Keratinocyte (primary cell): Measurements from ENCODE around the gene SMC1B. TPM values are rescaled to one million over a fixed set of nuclear protein-coding genes. Genes with fewer than 3 reads are reported as not detected.

Source experiments
- DNase-seq: peaks from one replicate; pipeline ENCODE4 v3.0.0-alpha.2; 2011; ENCODE audit warnings: low read depth, missing footprints, low spot score
- FAIRE-seq: peaks from 2 replicates; lab custom pipeline; 2011; peaks lifted over from hg19 to GRCh38; lab: Jason Lieb, UNC
- H2AFZ ChIP-seq: 2 replicates; pipeline ENCODE4 v1.6.0; 2012; ENCODE audit warnings: low read length, control low read depth, inconsistent platforms; ENCODE audit not compliant: control insufficient read depth
- H3K27ac ChIP-seq: 2 replicates; pipeline ENCODE4 v1.5.1; 2011; ENCODE audit warnings: low read length; ENCODE audit not compliant: control insufficient read depth, insufficient read depth
- H3K27me3 ChIP-seq: 3 replicates; pipeline ENCODE4 v1.6.0; 2011; ENCODE audit warnings: low read length; ENCODE audit not compliant: control insufficient read depth, insufficient read depth; ENCODE audit errors: extremely low read depth
- H3K36me3 ChIP-seq, 2 experiments: 2 replicates in 1 of 2; 3 replicates in 1 of 2; pipeline ENCODE4 v1.5.1; 2011; ENCODE audit warnings: low read length in 2 of 2, mild to moderate bottlenecking in 1 of 2; ENCODE audit not compliant: control insufficient read depth in 2 of 2, insufficient read depth in 2 of 2; ENCODE audit errors: extremely low read depth in 1 of 2
- H3K4me1 ChIP-seq: 3 replicates; pipeline ENCODE4 v1.5.1; 2011; ENCODE audit warnings: low read length; ENCODE audit not compliant: control insufficient read depth, insufficient read depth; ENCODE audit errors: extremely low read depth
- H3K4me2 ChIP-seq: 3 replicates; pipeline ENCODE4 v1.6.0; 2011; ENCODE audit warnings: low read depth, low read length; ENCODE audit not compliant: control insufficient read depth, insufficient read depth; ENCODE audit errors: extremely low read depth
- H3K4me3 ChIP-seq, 3 experiments: fragments of 200-600 bp in 1 of 3; sonication (generic) in 1 of 3; 2 replicates in 2 of 3; 3 replicates in 1 of 3; pipeline ENCODE4 v1.5.1; 2011 to 2016; ENCODE audit warnings: low read length in 3 of 3, mild to moderate bottlenecking in 3 of 3, control low read depth in 2 of 3, inconsistent platforms in 1 of 3, low read depth in 1 of 3, mixed read lengths in 1 of 3, mixed run types in 1 of 3, moderate library complexity in 1 of 3; ENCODE audit not compliant: control insufficient read depth in 2 of 3, insufficient read depth in 2 of 3; ENCODE audit errors: extremely low read depth in 1 of 3
- H3K79me2 ChIP-seq: 2 replicates; pipeline ENCODE4 v1.6.0; 2012; ENCODE audit warnings: low read length; ENCODE audit not compliant: control insufficient read depth, insufficient read depth
- H3K9ac ChIP-seq: 3 replicates; pipeline ENCODE4 v1.6.0; 2011; ENCODE audit warnings: low read length; ENCODE audit not compliant: control insufficient read depth, insufficient read depth; ENCODE audit errors: extremely low read depth
- H3K9me1 ChIP-seq: 3 replicates; pipeline ENCODE4 v1.6.0; 2011; ENCODE audit warnings: low read length; ENCODE audit not compliant: control insufficient read depth, insufficient read depth; ENCODE audit errors: extremely low read depth
- H3K9me3 ChIP-seq: 2 replicates; pipeline ENCODE4 v1.5.1; 2012; ENCODE audit warnings: low read depth, low read length; ENCODE audit not compliant: control insufficient read depth
- H4K20me1 ChIP-seq: 3 replicates; pipeline ENCODE4 v1.6.0; 2011; ENCODE audit warnings: low read length; ENCODE audit not compliant: control insufficient read depth, insufficient read depth; ENCODE audit errors: extremely low read depth
- EZH2 ChIP-seq: IDR thresholded peaks from one replicate; pipeline ENCODE4 v1.6.1; 2012; ENCODE audit warnings: inconsistent platforms, mild to moderate bottlenecking, low read length, moderate library complexity
- dilution Hi-C: fragments of 300-500 bp; cut with MboI; formaldehyde crosslinking; loops from one replicate; pipeline ENCODE4 v1.7.0; 2020; ENCODE audit warnings: low sequenced_read_pairs; ENCODE audit not compliant: extremely low pct_ligation_motif_present
- polyA plus RNA-seq, 5 experiments: library from polyadenylated mRNA; depleted of rRNA in 3 of 5; stranded (reverse) in 3 of 5; stranded (forward) in 1 of 5; unstranded in 1 of 5; fragments of >200 nt; gene quantifications; 1 replicate in 1 of 5; 2 replicates in 3 of 5; 3 replicates in 1 of 5; pipeline versions ENCODE4 v1.2.1 to v1.2.3, GENCODE V29; 2011 to 2012; ENCODE audit warnings: missing spikeins in 2 of 5, low read depth in 1 of 5, low replicate concordance in 1 of 5
- TF ChIP-seq, protein P1 (sequence below), 3 experiments: IDR thresholded peaks in 1 of 3; conservative IDR thresholded peaks in 1 of 3; optimal IDR thresholded peaks in 1 of 3; 2 replicates in 2 of 3; 3 replicates in 1 of 3; pipeline versions ENCODE3 to v1.5.1; 2011; ENCODE audit warnings: low read length in 3 of 3, mild to moderate bottlenecking in 3 of 3, moderate library complexity in 2 of 3, control low read depth in 1 of 3, inconsistent platforms in 1 of 3; ENCODE audit not compliant: insufficient read depth in 2 of 3; ENCODE audit errors: extremely low read depth in 1 of 3

SMC1B gene
- polyA plus RNA-seq, 1 donor (not counting 4 experiments of a cell fraction or from before 2014, with no cell fraction given) = not detected

DNA sequence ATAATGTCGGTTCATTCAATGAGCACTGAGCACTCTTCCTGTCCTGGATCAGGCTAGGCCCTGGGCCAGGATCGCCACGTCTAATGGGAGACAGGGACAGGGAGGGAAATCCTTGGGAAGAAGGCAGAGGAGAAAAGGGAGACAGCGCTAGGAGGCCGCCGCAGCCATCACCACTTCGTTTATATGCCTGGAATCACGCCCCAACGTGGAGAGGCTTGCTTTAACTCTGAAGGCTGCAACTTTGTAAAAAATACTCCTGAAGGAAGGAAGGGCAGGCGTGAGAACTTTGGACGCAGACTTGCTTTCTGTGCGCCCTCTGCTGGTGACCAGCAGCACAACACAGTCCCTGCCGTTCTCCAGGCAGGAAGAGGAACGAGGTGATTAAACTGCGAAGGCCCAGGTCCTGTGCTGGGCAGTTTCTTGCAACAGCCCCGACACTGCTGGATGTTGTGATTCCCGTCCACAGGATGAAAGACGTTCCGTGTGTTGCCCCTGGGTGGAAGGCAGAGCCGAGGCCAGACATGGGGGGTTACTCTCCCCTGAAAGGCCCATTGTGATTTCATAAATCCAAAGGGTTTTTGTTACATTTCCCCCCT lies 22.2 kb upstream of the SMC1B start:
- H4K20me1 ChIP-seq = no peaks in the 10 kb centered on the region
- H3K9me3 ChIP-seq = no peaks in the 10 kb centered on the region
- H3K79me2 ChIP-seq = no peaks in the 10 kb centered on the region
- no peaks in the 10 kb centered on the region for H3K9me1 ChIP-seq
- no peak overlapping the region for H3K27ac ChIP-seq
- DNase-seq (peak; percentile 65), FAIRE-seq (peak; percentile 90)
- no peak overlapping the region for H3K4me3 ChIP-seq
- no peaks in the 10 kb centered on the region for H3K36me3 ChIP-seq
- TF ChIP-seq, protein P1, sequence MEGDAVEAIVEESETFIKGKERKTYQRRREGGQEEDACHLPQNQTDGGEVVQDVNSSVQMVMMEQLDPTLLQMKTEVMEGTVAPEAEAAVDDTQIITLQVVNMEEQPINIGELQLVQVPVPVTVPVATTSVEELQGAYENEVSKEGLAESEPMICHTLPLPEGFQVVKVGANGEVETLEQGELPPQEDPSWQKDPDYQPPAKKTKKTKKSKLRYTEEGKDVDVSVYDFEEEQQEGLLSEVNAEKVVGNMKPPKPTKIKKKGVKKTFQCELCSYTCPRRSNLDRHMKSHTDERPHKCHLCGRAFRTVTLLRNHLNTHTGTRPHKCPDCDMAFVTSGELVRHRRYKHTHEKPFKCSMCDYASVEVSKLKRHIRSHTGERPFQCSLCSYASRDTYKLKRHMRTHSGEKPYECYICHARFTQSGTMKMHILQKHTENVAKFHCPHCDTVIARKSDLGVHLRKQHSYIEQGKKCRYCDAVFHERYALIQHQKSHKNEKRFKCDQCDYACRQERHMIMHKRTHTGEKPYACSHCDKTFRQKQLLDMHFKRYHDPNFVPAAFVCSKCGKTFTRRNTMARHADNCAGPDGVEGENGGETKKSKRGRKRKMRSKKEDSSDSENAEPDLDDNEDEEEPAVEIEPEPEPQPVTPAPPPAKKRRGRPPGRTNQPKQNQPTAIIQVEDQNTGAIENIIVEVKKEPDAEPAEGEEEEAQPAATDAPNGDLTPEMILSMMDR (optimal IDR thresholded peaks at IDR 0.05 in 1 of 3, IDR thresholded peaks at IDR 0.05 in 1 of 3, conservative IDR thresholded peaks at IDR 0.05 in 1 of 3; ENCODE audit: extremely low read depth in 1 of 3, insufficient read depth in 2 of 3, low read length in 3 of 3) = peak; percentile 93 to 98 (median 97)
- TF ChIP-seq EZH2 = no peak
- no peaks in the 10 kb centered on the region for H3K27me3 ChIP-seq
- peaks cover 6% of the 10 kb centered on the region for H3K4me1 ChIP-seq
- H3K9ac ChIP-seq = peak overlapping the region; percentile 54
- dilution Hi-C loops = no loop called here
- H3K4me2 ChIP-seq = peak overlapping the region; percentile 61
- H2AFZ ChIP-seq = peak overlapping the region; percentile 95

DNA sequence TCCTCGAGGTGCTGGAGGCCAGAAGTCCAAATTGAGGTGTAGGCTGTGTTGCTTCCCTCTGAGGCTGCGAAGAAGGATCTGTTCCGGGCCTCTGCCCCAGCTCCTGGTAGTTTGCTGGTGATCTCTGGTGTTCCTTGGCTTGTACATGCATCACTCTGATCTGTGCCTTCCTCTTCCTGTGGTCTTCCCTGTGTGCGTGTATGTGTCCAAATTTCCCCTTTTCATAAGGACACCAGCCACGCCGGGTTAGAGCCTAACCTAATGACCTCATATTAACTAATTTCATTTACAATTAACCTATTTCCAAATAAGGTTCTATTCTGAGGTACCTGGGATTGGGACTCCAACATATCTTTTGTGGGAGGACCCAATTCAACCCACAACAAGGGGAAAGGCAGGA lies 21.6 kb upstream of the SMC1B start:
- H4K20me1 ChIP-seq = no peaks in the 10 kb centered on the region
- no peaks in the 10 kb centered on the region for H3K27me3 ChIP-seq
- H3K4me2 ChIP-seq = no peak overlapping the region
- peaks cover 5% of the 10 kb centered on the region for H3K4me1 ChIP-seq
- dilution Hi-C loops = no loop called here
- H3K4me3 ChIP-seq = no peak overlapping the region
- DNase-seq = no peak
- no peaks in the 10 kb centered on the region for H3K9me1 ChIP-seq
- no peaks in the 10 kb centered on the region for H3K36me3 ChIP-seq
- FAIRE-seq = no peak
- TF ChIP-seq EZH2 = no peak
- TF ChIP-seq, protein P1 (optimal IDR thresholded peaks at IDR 0.05 in 1 of 3, IDR thresholded peaks at IDR 0.05 in 1 of 3, conservative IDR thresholded peaks at IDR 0.05 in 1 of 3; ENCODE audit: extremely low read depth in 1 of 3, insufficient read depth in 2 of 3, low read length in 3 of 3) = no peak
- H3K27ac ChIP-seq = no peak overlapping the region
- no peak overlapping the region for H3K9ac ChIP-seq
- H2AFZ ChIP-seq = peak overlapping the region; percentile 95
- no peaks in the 10 kb centered on the region for H3K79me2 ChIP-seq
- no peaks in the 10 kb centered on the region for H3K9me3 ChIP-seq
